ENCODE measurements around the gene GNB1.

The GNB1 gene

DNA sequence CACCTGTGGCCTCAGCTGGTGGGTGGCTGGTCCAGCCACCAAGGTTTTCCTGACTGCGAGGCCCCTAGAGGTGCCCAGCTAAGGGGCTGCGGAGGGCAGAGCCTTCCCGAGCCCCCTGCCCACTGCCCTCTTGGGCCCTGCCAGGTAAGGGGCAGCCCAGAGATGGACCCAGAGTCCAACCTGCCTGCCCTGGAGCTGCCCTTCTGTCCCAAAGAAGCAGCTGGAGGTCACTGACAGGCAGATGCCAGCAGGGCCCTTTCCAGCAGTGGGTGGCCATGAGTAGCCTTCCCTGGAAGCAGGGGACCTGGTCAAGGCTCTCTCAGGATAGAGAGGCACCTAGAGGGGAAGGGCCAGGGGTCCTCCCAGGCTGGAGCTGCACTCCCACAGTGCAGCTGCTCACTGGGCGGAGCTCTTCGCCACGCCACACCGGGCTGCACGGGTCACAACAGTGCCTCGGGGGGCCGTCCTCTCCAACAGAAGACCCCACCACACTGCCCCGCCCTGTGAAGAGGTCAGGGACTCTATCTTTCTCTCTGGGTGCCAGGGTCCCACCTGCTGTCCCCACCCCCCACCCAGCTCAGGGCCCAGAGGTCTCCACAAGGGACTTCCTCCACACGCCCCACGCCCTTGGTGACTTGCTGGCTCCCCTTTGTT is 10.9 kb upstream of the GNB1 start:
- Histone ChIP-seq H3K27ac (ENCODE audit: low read length) (no peak overlapping the region), H3K4me3 (ENCODE audit: low read length) (no peak overlapping the region), H3K9me3 (ENCODE audit: insufficient read depth, low read depth, low read length) (no peaks in the 10 kb centered on the region), H3K4me1 (ENCODE audit: insufficient read depth, low read length) (no peaks in the 10 kb centered on the region), H3K27me3 (ENCODE audit: insufficient read depth, low read length) (no peaks in the 10 kb centered on the region), H3K9ac (ENCODE audit: low read depth, low read length) (no peak overlapping the region), H3K36me3 (ENCODE audit: insufficient read depth, low read depth, low read length) (no peaks in the 10 kb centered on the region)

DNA sequence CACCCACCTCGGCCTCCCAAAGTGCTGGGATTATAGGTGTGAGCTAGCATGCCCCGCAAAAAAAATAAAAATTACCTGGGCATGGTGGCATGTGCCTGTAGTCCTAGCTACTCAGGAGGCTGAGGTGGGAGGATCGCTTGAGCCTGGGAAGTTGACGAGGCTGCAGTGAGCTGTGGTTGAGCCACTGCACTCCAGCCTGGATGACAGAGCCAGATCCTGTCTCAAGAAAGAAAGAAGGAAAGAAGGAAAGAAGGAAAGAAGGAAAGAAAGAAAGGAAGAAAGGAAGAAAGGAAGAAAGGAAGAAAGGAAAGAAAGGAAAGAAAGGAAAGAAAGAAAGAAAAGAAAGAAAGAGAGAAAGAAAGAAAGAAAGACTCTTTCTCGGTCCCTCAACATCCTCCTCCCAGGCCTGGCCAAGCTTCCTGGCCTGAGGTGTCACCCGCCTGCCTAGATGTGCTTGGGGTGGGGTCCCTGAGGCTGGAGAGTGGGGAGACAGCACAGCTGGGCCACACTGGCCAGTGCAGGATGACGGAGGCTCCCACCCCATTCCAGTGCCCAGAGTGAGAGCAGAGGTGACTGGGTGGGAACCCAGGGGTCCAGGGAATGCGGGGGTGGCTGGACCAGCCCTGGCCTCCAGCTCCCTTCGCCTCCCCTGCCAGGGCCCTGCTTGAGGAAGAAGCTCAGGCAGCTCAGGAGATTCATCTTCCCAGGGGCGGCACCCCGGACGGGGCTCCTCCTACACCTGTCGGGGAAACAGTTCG is 10.2 kb upstream of the GNB1 start:
- Histone ChIP-seq H3K9me3 (ENCODE audit: insufficient read depth, low read depth, low read length) (no peaks in the 10 kb centered on the region), H3K4me1 (ENCODE audit: insufficient read depth, low read length) (no peaks in the 10 kb centered on the region)

GRCh38 chr1:1899967-1900327 is 9.1 kb upstream of the GNB1 start:
- no peak overlapping the region for H3K4me3 ChIP-seq (ENCODE audit: low read length)
- H3K9me3 ChIP-seq (ENCODE audit: insufficient read depth, low read depth, low read length), result no peaks in the 10 kb centered on the region
- no peak overlapping the region for H3K9ac ChIP-seq (ENCODE audit: low read depth, low read length)
- no peaks in the 10 kb centered on the region for H3K27me3 ChIP-seq (ENCODE audit: insufficient read depth, low read length)
- H3K36me3 ChIP-seq (ENCODE audit: insufficient read depth, low read depth, low read length), result no peaks in the 10 kb centered on the region
- H3K27ac ChIP-seq (ENCODE audit: low read length), result no peak overlapping the region
- peaks cover 3% of the 10 kb centered on the region; the same call in 1 of the 2 replicates for H3K4me1 ChIP-seq (ENCODE audit: insufficient read depth, low read length)

More for the DNA sequence above, 10.2 kb upstream of the GNB1 start:
- H3K27ac ChIP-seq (ENCODE audit: low read length), result no peak overlapping the region
- no peaks in the 10 kb centered on the region for H3K36me3 ChIP-seq (ENCODE audit: insufficient read depth, low read depth, low read length)
- no peak overlapping the region for H3K4me3 ChIP-seq (ENCODE audit: low read length)
- no peaks in the 10 kb centered on the region for H3K27me3 ChIP-seq (ENCODE audit: insufficient read depth, low read length)
- H3K9ac ChIP-seq (ENCODE audit: low read depth, low read length), result no peak overlapping the region

DNA sequence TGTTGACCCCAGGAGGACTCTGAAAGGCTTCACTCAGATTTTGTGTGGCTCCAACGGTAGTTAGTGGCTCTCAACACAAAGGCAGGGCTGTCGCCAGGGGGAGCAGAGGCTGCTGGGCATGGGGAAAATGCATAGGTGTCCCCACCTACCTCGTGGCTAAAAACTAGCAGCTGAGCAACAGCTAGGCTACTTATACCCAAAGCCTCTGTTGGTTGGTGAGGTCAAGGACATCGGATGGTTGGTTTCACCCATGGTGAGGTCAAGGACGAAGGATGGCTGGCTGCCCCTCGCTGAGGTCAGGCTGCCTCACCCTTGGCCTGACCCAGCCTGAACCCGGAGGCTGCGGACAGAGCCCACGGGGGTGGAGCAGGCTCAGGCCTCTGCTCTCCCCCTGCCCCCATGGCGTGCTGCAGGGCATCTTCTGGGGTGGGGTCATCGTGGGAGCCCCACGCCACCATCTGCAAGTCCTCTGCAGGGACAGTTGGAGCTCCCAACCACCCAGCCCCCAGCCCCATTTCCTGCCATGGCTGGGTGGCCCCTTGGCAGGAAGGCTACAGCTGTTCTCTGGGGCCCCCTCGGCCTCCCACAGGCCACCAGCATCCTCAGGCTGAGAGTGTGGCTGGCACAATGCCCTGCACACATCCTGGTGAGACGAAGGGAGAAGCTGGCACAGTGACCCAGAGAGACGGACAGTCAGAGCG is 8.5 kb upstream of the GNB1 start:
- H3K27me3 ChIP-seq (ENCODE audit: insufficient read depth, low read length), result no peaks in the 10 kb centered on the region
- H3K27ac ChIP-seq (ENCODE audit: low read length), result no peak overlapping the region
- H3K9me3 ChIP-seq (ENCODE audit: insufficient read depth, low read depth, low read length), result no peaks in the 10 kb centered on the region
- H3K9ac ChIP-seq (ENCODE audit: low read depth, low read length), result no peak overlapping the region
- no peaks in the 10 kb centered on the region for H3K36me3 ChIP-seq (ENCODE audit: insufficient read depth, low read depth, low read length)
- no peak overlapping the region for H3K4me3 ChIP-seq (ENCODE audit: low read length)
- peaks cover 7% of the 10 kb centered on the region; the same call in 1 of the 2 replicates for H3K4me1 ChIP-seq (ENCODE audit: insufficient read depth, low read length)

DNA sequence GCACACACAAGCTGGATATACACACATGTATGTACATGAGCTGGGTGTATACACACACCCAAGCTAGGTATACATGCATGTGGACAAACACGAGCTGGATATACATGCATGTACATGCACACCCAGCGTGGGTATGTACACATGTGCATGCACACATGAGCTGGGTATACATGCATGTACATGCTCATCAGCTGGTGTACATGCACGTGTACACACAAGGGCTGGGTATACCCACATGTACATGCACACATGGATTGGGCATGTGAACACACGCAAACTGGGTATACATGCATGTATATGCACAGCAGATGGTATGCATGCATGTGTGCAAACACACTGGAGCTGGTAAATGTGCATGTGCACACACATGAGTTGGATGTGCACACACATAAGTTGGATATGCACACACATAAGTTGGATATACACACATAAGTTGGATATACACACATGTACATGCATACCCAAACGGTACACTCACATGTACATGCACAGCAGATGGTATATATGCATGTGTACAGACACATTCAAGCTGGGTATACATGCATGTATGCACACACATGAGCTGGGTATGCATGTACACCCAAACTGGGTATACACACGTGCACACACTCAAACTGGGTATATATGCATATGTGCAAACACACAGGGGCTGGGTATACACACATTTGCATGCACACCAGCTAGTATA is 7.5 kb upstream of the GNB1 start:
- Histone ChIP-seq H3K4me1 (ENCODE audit: insufficient read depth, low read length) (peaks cover 7% of the 10 kb centered on the region; the same call in 1 of the 2 replicates), H3K4me3 (ENCODE audit: low read length) (no peak overlapping the region), H3K36me3 (ENCODE audit: insufficient read depth, low read depth, low read length) (no peaks in the 10 kb centered on the region), H3K9ac (ENCODE audit: low read depth, low read length) (no peak overlapping the region), H3K9me3 (ENCODE audit: insufficient read depth, low read depth, low read length) (no peaks in the 10 kb centered on the region), H3K27me3 (ENCODE audit: insufficient read depth, low read length) (no peaks in the 10 kb centered on the region), H3K27ac (ENCODE audit: low read length) (no peak overlapping the region)

DNA sequence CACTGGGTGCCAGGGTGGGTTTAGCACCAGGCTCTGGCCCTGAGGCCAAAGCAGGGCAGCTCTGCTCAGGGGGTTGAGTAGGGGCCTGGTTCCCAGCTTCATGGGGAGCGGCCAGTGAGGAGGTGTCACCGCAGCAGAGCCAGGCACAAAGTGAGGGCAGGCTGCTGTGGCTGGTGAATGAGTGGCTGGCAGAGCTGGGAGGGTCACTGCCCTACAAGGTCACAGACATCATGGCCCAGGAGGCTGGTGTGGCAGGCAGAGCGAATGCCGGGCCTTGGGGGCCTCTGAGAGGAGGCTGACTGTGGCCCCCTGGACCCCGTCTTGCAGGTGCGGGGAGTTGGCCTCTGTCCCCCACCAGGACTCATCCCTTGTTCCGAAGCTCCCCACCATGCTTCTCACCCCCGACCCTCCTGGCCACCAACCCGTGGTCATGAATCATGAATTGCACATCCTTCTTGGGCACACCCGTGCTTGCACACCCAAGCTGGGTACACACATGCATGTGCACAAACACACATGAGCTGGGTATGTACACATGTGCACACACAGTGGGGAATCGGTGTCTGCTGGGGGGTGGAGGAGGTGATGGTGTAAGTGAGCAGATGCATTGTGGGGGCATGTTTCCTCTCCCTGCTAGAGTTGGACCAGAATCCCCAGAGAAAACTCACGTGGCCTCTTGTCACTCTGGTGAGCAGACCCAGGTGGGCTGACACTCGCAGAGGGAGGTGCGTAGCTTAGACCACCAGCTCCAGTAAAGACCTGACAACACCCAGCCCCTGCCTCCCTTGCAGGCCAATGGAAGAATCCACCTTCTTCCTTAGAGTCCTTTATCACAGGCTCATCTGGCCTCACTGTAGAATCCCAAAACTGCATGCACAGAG is 4.8 kb upstream of the GNB1 start:
- peaks cover 12% of the 10 kb centered on the region; the same call in 1 of the 2 replicates for H3K4me1 ChIP-seq (ENCODE audit: insufficient read depth, low read length)
- H3K36me3 ChIP-seq (ENCODE audit: insufficient read depth, low read depth, low read length), result no peaks in the 10 kb centered on the region
- H3K9me3 ChIP-seq (ENCODE audit: insufficient read depth, low read depth, low read length), result no peaks in the 10 kb centered on the region
- no peak overlapping the region for H3K4me3 ChIP-seq (ENCODE audit: low read length)
- H3K9ac ChIP-seq (ENCODE audit: low read depth, low read length), result no peak overlapping the region
- H3K27me3 ChIP-seq (ENCODE audit: insufficient read depth, low read length), result peaks cover 5% of the 10 kb centered on the region; the same call in 1 of the 2 replicates
- no peak overlapping the region for H3K27ac ChIP-seq (ENCODE audit: low read length)

GRCh38 chr1:1895060-1895418 is 4.2 kb upstream of the GNB1 start:
- H3K27ac ChIP-seq (ENCODE audit: low read length), result no peak overlapping the region
- no peaks in the 10 kb centered on the region for H3K9me3 ChIP-seq (ENCODE audit: insufficient read depth, low read depth, low read length)
- no peak overlapping the region for H3K4me3 ChIP-seq (ENCODE audit: low read length)
- H3K36me3 ChIP-seq (ENCODE audit: insufficient read depth, low read depth, low read length), result no peaks in the 10 kb centered on the region
- no peak overlapping the region for H3K9ac ChIP-seq (ENCODE audit: low read depth, low read length)
- peaks cover 5% of the 10 kb centered on the region; the same call in 1 of the 2 replicates for H3K27me3 ChIP-seq (ENCODE audit: insufficient read depth, low read length)
- peaks cover 12% of the 10 kb centered on the region; the same call in 1 of the 2 replicates for H3K4me1 ChIP-seq (ENCODE audit: insufficient read depth, low read length)

DNA sequence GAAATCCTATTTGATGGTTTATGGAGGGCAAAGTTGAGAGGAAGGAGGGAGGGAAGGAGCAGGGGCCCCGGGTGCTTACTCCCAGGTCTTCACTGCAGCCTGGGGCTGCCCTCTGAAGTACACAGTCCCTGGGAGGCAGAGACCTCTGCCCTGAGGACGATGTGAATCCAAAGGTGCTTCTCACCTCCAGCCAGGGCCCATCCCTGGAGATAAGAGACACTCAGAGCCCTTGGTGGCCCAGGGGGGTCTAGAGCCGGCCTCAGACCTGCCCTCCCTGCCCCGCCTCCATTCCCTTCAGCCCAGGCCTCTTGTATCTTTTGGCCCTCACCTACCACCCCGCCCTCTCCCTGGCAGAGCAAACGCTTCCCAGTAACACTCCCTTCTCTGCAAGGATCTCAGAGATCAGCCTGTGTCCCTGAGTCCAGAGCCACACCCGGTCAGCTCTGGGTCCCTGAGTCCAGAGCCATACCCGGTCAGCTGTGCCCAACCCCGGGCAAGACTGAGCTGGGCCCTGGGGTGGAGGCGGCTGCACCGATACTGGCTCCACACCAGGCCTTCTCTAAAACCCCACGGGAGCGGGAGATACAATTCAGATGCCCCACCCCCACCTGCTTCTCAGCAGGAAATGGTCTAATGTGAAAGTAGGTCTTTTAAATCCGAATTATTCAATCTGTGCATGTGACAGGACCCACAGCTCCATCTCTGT is 3.6 kb upstream of the GNB1 start:
- H3K4me1 ChIP-seq (ENCODE audit: insufficient read depth, low read length), result peaks cover 12% of the 10 kb centered on the region; the same call in 1 of the 2 replicates
- no peak overlapping the region for H3K4me3 ChIP-seq (ENCODE audit: low read length)
- no peaks in the 10 kb centered on the region for H3K9me3 ChIP-seq (ENCODE audit: insufficient read depth, low read depth, low read length)
- H3K27ac ChIP-seq (ENCODE audit: low read length), result no peak overlapping the region
- no peak overlapping the region for H3K9ac ChIP-seq (ENCODE audit: low read depth, low read length)
- no peaks in the 10 kb centered on the region for H3K36me3 ChIP-seq (ENCODE audit: insufficient read depth, low read depth, low read length)
- H3K27me3 ChIP-seq (ENCODE audit: insufficient read depth, low read length), result peaks cover 5% of the 10 kb centered on the region; the same call in 1 of the 2 replicates

GRCh38 chr1:1893997-1894353 is 3.1 kb upstream of the GNB1 start:
- Histone ChIP-seq H3K27ac (ENCODE audit: low read length) (no peak overlapping the region), H3K27me3 (ENCODE audit: insufficient read depth, low read length) (peaks cover 5% of the 10 kb centered on the region; the same call in 1 of the 2 replicates), H3K36me3 (ENCODE audit: insufficient read depth, low read depth, low read length) (no peaks in the 10 kb centered on the region), H3K9ac (ENCODE audit: low read depth, low read length) (no peak overlapping the region), H3K9me3 (ENCODE audit: insufficient read depth, low read depth, low read length) (no peaks in the 10 kb centered on the region), H3K4me1 (ENCODE audit: insufficient read depth, low read length) (peaks cover 15% of the 10 kb centered on the region), H3K4me3 (ENCODE audit: low read length) (no peak overlapping the region)

- no peak overlapping the region for H3K9ac ChIP-seq (ENCODE audit: low read depth, low read length)
- H3K4me1 ChIP-seq (ENCODE audit: insufficient read depth, low read length), result peaks cover 19% of the 10 kb centered on the region
- no peak overlapping the region for H3K4me3 ChIP-seq (ENCODE audit: low read length)
- H3K36me3 ChIP-seq (ENCODE audit: insufficient read depth, low read depth, low read length), result no peaks in the 10 kb centered on the region
- no peaks in the 10 kb centered on the region for H3K9me3 ChIP-seq (ENCODE audit: insufficient read depth, low read depth, low read length)
- H3K27me3 ChIP-seq (ENCODE audit: insufficient read depth, low read length), result peaks cover 5% of the 10 kb centered on the region; the same call in 1 of the 2 replicates
- no peak overlapping the region for H3K27ac ChIP-seq (ENCODE audit: low read length)
Observed at GRCh38 chr1:1893291-1893985, 2.6 kb upstream of the GNB1 start.
